ES-I3 (cell line): ENCODE results near the gene CHST12.

Experiments
- H3K36me3 ChIP-seq: 2 replicates; pipeline ENCODE4 v1.6.1; 2013; ENCODE audit warnings: mild to moderate bottlenecking, low read length, control low read depth, moderate library complexity; ENCODE audit not compliant: insufficient read depth
- H3K4me1 ChIP-seq: 2 replicates; pipeline ENCODE4 v1.6.1; 2013; ENCODE audit warnings: mild to moderate bottlenecking, control low read depth, low read length; ENCODE audit not compliant: insufficient read depth
- H3K9ac ChIP-seq: 2 replicates; pipeline ENCODE4 v1.6.1; 2013; ENCODE audit warnings: low read depth, mild to moderate bottlenecking, low read length, moderate library complexity
- H3K9me3 ChIP-seq: 2 replicates; pipeline ENCODE4 v1.6.1; 2013; ENCODE audit warnings: mild to moderate bottlenecking, low read length, moderate library complexity; ENCODE audit not compliant: control insufficient read depth, insufficient read depth

CHST12 gene

GRCh38 chr7:2425749-2426148 lies 22.3 kb downstream of the CHST12 start:
- peaks cover 12% of the 10 kb centered on the region; the same call in 1 of the 2 replicates for H3K4me1 ChIP-seq
- no peak overlapping the region for H3K9ac ChIP-seq
- H3K9me3 ChIP-seq, result no peaks in the 10 kb centered on the region
- H3K36me3 ChIP-seq, result no peaks in the 10 kb centered on the region

- no peaks in the 10 kb centered on the region for H3K4me1 ChIP-seq
- no peaks in the 10 kb centered on the region for H3K9me3 ChIP-seq
- H3K36me3 ChIP-seq, result peaks cover 4% of the 10 kb centered on the region; the same call in 1 of the 2 replicates
- no peak overlapping the region for H3K9ac ChIP-seq
These were observed 28.0 kb downstream of the CHST12 start for GRCh38 chr7:2431260-2431867.

GRCh38 chr7:2432910-2433712 lies 29.7 kb downstream of the CHST12 start:
- Histone ChIP-seq H3K36me3 (peaks cover 4% of the 10 kb centered on the region; the same call in 1 of the 2 replicates), H3K9ac (no peak overlapping the region), H3K9me3 (no peaks in the 10 kb centered on the region), H3K4me1 (no peaks in the 10 kb centered on the region)

GRCh38 chr7:2433713-2434550 lies 30.5 kb downstream of the CHST12 start:
- Histone ChIP-seq H3K9ac (no peak overlapping the region), H3K36me3 (peaks cover 4% of the 10 kb centered on the region; the same call in 1 of the 2 replicates), H3K4me1 (no peaks in the 10 kb centered on the region), H3K9me3 (no peaks in the 10 kb centered on the region)

- Histone ChIP-seq H3K4me1 (no peaks in the 10 kb centered on the region), H3K9ac (no peak overlapping the region), H3K36me3 (peaks cover 4% of the 10 kb centered on the region; the same call in 1 of the 2 replicates), H3K9me3 (no peaks in the 10 kb centered on the region)
These were observed 31.7 kb downstream of the CHST12 start for GRCh38 chr7:2435146-2435545.

GRCh38 chr7:2436341-2437104 lies 33.1 kb downstream of the CHST12 start:
- no peaks in the 10 kb centered on the region for H3K9me3 ChIP-seq
- H3K36me3 ChIP-seq, result peaks cover 4% of the 10 kb centered on the region; the same call in 1 of the 2 replicates
- no peak overlapping the region for H3K9ac ChIP-seq
- H3K4me1 ChIP-seq, result no peaks in the 10 kb centered on the region

GRCh38 chr7:2437136-2437535 lies 33.7 kb downstream of the CHST12 start:
- H3K4me1 ChIP-seq, result no peaks in the 10 kb centered on the region
- H3K36me3 ChIP-seq, result peaks cover 4% of the 10 kb centered on the region; the same call in 1 of the 2 replicates
- no peak overlapping the region for H3K9ac ChIP-seq
- H3K9me3 ChIP-seq, result no peaks in the 10 kb centered on the region

GRCh38 chr7:2437537-2438148 lies 34.2 kb downstream of the CHST12 start:
- no peak overlapping the region for H3K9ac ChIP-seq
- H3K36me3 ChIP-seq, result peaks cover 4% of the 10 kb centered on the region; the same call in 1 of the 2 replicates
- no peaks in the 10 kb centered on the region for H3K9me3 ChIP-seq
- no peaks in the 10 kb centered on the region for H3K4me1 ChIP-seq

GRCh38 chr7:2438186-2438585 lies 34.8 kb downstream of the CHST12 start:
- H3K9me3 ChIP-seq, result no peaks in the 10 kb centered on the region
- H3K4me1 ChIP-seq, result no peaks in the 10 kb centered on the region
- H3K36me3 ChIP-seq, result peaks cover 4% of the 10 kb centered on the region; the same call in 1 of the 2 replicates
- H3K9ac ChIP-seq, result no peak overlapping the region

- Histone ChIP-seq H3K36me3 (peaks cover 4% of the 10 kb centered on the region; the same call in 1 of the 2 replicates), H3K9ac (no peak overlapping the region), H3K4me1 (no peaks in the 10 kb centered on the region), H3K9me3 (no peaks in the 10 kb centered on the region)
These were observed 35.4 kb downstream of the CHST12 start for GRCh38 chr7:2438775-2439174.

GRCh38 chr7:2440608-2441245 lies 37.3 kb downstream of the CHST12 start:
- Histone ChIP-seq H3K36me3 (no peaks in the 10 kb centered on the region; the same call in 1 of the 2 replicates), H3K9ac (no peak overlapping the region), H3K4me1 (no peaks in the 10 kb centered on the region), H3K9me3 (no peaks in the 10 kb centered on the region)

GRCh38 chr7:2441430-2442058 lies 38.1 kb downstream of the CHST12 start:
- no peak overlapping the region for H3K9ac ChIP-seq
- no peaks in the 10 kb centered on the region; the same call in 1 of the 2 replicates for H3K36me3 ChIP-seq
- H3K4me1 ChIP-seq, result no peaks in the 10 kb centered on the region
- H3K9me3 ChIP-seq, result no peaks in the 10 kb centered on the region

- no peaks in the 10 kb centered on the region for H3K4me1 ChIP-seq
- H3K36me3 ChIP-seq, result no peaks in the 10 kb centered on the region; the same call in 1 of the 2 replicates
- no peaks in the 10 kb centered on the region for H3K9me3 ChIP-seq
- no peak overlapping the region for H3K9ac ChIP-seq
These were observed 40.1 kb downstream of the CHST12 start for GRCh38 chr7:2443491-2443890.
